IMR-90 (cell line): ENCODE results near the gene WDR37. TPM values are rescaled to one million over a fixed set of nuclear protein-coding genes. Genes with fewer than 3 reads are reported as not detected.

Source experiments
- ATAC-seq: fragments of 200-7000 bp; cut with Tn5 transposase; 2 replicates; pipeline ENCODE4 v1.9.1; 2020; ENCODE audit warnings: low read depth, mild to moderate bottlenecking, moderate library complexity
- BruUV-seq: library from RNA; stranded (reverse); fragments of 400-500 nt; replicated peaks from 2 replicates; lab custom pipeline; 2021; lab: Mats Ljungman, UMichigan
- CTCF ChIA-PET: fragments of 300-600 bp; formaldehyde crosslinking; extraction: SDS; loops from one replicate; lab custom pipeline; 2021; ENCODE audit warnings: antibody characterized with exemption; lab: Yijun Ruan, JAX
- POLR2A ChIA-PET: fragments of 300-600 bp; sonication (Branson Sonifier 250); formaldehyde crosslinking; loops from one replicate; lab custom pipeline; 2022; ENCODE audit warnings: antibody characterized with exemption; ENCODE audit not compliant: unreplicated experiment; lab: Charles Lee
- DNase-seq: peaks from one replicate; pipeline ENCODE4 v3.0.0; 2013
- H2AFZ ChIP-seq: replicated peaks from 2 replicates; pipeline ENCODE3; 2013; ENCODE audit warnings: low read length, mild to moderate bottlenecking; ENCODE audit not compliant: poor library complexity
- H2AK5ac ChIP-seq: 2 replicates; pipeline ENCODE4 v1.6.1; 2013; ENCODE audit warnings: low read depth, low read length, inconsistent platforms
- H2AK9ac ChIP-seq: replicated peaks from 2 replicates; pipeline ENCODE3; 2013; ENCODE audit warnings: mild to moderate bottlenecking, low read depth, low read length, moderate library complexity; ENCODE audit not compliant: poor library complexity
- H2BK120ac ChIP-seq: 2 replicates; pipeline ENCODE4 v1.6.1; 2013; ENCODE audit warnings: low read depth, low read length, inconsistent platforms
- H2BK15ac ChIP-seq: 3 replicates; pipeline ENCODE4 v1.6.1; 2013; ENCODE audit warnings: low read depth, low read length, inconsistent platforms
- H2BK20ac ChIP-seq: 2 replicates; pipeline ENCODE4 v1.6.1; 2013; ENCODE audit warnings: low read depth, mild to moderate bottlenecking, inconsistent platforms, low read length, moderate library complexity
- H2BK5ac ChIP-seq: 2 replicates; pipeline ENCODE4 v1.6.1; 2013; ENCODE audit warnings: mild to moderate bottlenecking, low read depth, low read length, inconsistent platforms; ENCODE audit not compliant: poor library complexity, severe bottlenecking
- H3K14ac ChIP-seq: replicated peaks from 2 replicates; pipeline ENCODE4 v1.6.1; 2013; ENCODE audit warnings: low read depth, low read length, inconsistent platforms
- H3K18ac ChIP-seq: 2 replicates; pipeline ENCODE4 v1.6.1; 2013; ENCODE audit warnings: low read depth, low read length, control low read depth
- H3K23ac ChIP-seq: 2 replicates; pipeline ENCODE4 v1.6.1; 2013; ENCODE audit warnings: low read depth, low read length, inconsistent platforms
- H3K27ac ChIP-seq: 2 replicates; pipeline ENCODE4 v1.5.1; 2013; ENCODE audit warnings: mild to moderate bottlenecking, control low read depth, low read length; ENCODE audit not compliant: insufficient read depth
- H3K27me3 ChIP-seq: 2 replicates; pipeline ENCODE4 v1.6.1; 2013; ENCODE audit warnings: low read length; ENCODE audit not compliant: control insufficient read depth, insufficient read depth
- H3K36me3 ChIP-seq: 2 replicates; pipeline ENCODE4 v1.6.1; 2013; ENCODE audit warnings: low read length, mixed read lengths; ENCODE audit not compliant: control insufficient read depth, insufficient read depth
- H3K4ac ChIP-seq: 2 replicates; pipeline ENCODE4 v1.6.1; 2013; ENCODE audit warnings: low read depth, low read length, inconsistent platforms
- H3K4me1 ChIP-seq: 2 replicates; pipeline ENCODE4 v1.6.1; 2013; ENCODE audit warnings: low read length, mixed read lengths; ENCODE audit not compliant: control insufficient read depth, insufficient read depth
- H3K4me2 ChIP-seq: 2 replicates; pipeline ENCODE4 v1.6.1; 2013; ENCODE audit warnings: low read depth, mild to moderate bottlenecking, control low read depth, low read length, moderate library complexity
- H3K4me3 ChIP-seq: 2 replicates; pipeline ENCODE4 v1.5.1; 2013; ENCODE audit warnings: low read depth, mild to moderate bottlenecking, control low read depth, low read length, moderate library complexity; ENCODE audit not compliant: insufficient read depth
- H3K56ac ChIP-seq: 2 replicates; pipeline ENCODE4 v1.6.1; 2013; ENCODE audit warnings: low read length, inconsistent platforms; ENCODE audit not compliant: insufficient read depth; ENCODE audit errors: extremely low read depth
- H3K79me1 ChIP-seq, 2 experiments: 2 replicates each; pipeline ENCODE4 v1.6.1; 2013; ENCODE audit warnings: low read length in 2 of 2, inconsistent platforms in 1 of 2, low read depth in 1 of 2
- H3K9ac ChIP-seq: 2 replicates; pipeline ENCODE4 v1.6.1; 2013; ENCODE audit warnings: low read depth, low read length, control low read depth
- H3K9me1 ChIP-seq: 2 replicates; pipeline ENCODE4 v1.6.1; 2013; ENCODE audit warnings: low read length, inconsistent platforms; ENCODE audit not compliant: insufficient read depth
- H3K9me3 ChIP-seq: 2 replicates; pipeline ENCODE4 v1.6.1; 2013; ENCODE audit warnings: low read length; ENCODE audit not compliant: control insufficient read depth, insufficient read depth
- H4K20me1 ChIP-seq: 2 replicates; pipeline ENCODE4 v1.6.1; 2013; ENCODE audit warnings: low read length, inconsistent platforms; ENCODE audit not compliant: insufficient read depth
- H4K5ac ChIP-seq: 2 replicates; pipeline ENCODE4 v1.6.1; 2013; ENCODE audit warnings: mild to moderate bottlenecking, low read depth, low read length, control low read depth
- H4K8ac ChIP-seq, 2 experiments: 2 replicates each; pipeline ENCODE4 v1.6.1; 2013; ENCODE audit warnings: low read depth in 2 of 2, low read length in 2 of 2, control low read depth in 1 of 2, inconsistent platforms in 1 of 2
- H4K91ac ChIP-seq: 2 replicates; pipeline ENCODE4 v1.6.1; 2013; ENCODE audit warnings: low read depth, low read length, inconsistent platforms; ENCODE audit not compliant: insufficient read depth
- BHLHE40 ChIP-seq: fragments of 150-350 bp; IDR thresholded peaks from 2 replicates; pipeline ENCODE4 v1.6.1; 2016; ENCODE audit warnings: mild to moderate bottlenecking, low read depth, low read length
- CEBPB ChIP-seq: IDR thresholded peaks from 2 replicates; pipeline ENCODE4 v1.6.1; 2012; ENCODE audit warnings: low read depth, low read length, improper control_type of control experiment
- CHD1 ChIP-seq: IDR thresholded peaks from 2 replicates; pipeline ENCODE4 v1.6.1; 2012; ENCODE audit warnings: low read depth, low read length, improper control_type of control experiment
- CTCF ChIP-seq: conservative IDR thresholded peaks from 2 replicates; pipeline ENCODE4 v1.5.1; 2012; ENCODE audit warnings: mild to moderate bottlenecking, low read depth, low read length, improper control_type of control experiment
- ELK1 ChIP-seq: fragments of 150-350 bp; IDR thresholded peaks from 2 replicates; pipeline ENCODE4 v1.6.1; 2016; ENCODE audit warnings: low read depth, mild to moderate bottlenecking, low read length, moderate library complexity, borderline replicate concordance
- FOS ChIP-seq: fragments of 150-350 bp; IDR thresholded peaks from 2 replicates; pipeline ENCODE4 v1.6.1; 2016; ENCODE audit warnings: low read depth, low read length
- MAFK ChIP-seq: IDR thresholded peaks from 2 replicates; pipeline ENCODE4 v1.6.1; 2012; ENCODE audit warnings: low read depth, low read length, improper control_type of control experiment
- MAZ ChIP-seq: IDR thresholded peaks from 2 replicates; pipeline ENCODE4 v1.6.1; 2012; ENCODE audit warnings: low read depth, mild to moderate bottlenecking, low read length, improper control_type of control experiment, moderate library complexity, borderline replicate concordance
- MXI1 ChIP-seq: IDR thresholded peaks from 2 replicates; pipeline ENCODE4 v1.6.1; 2012; ENCODE audit warnings: low read depth, mild to moderate bottlenecking, low read length, moderate library complexity, borderline replicate concordance
- NFE2L2 ChIP-seq: fragments of 150-350 bp; IDR thresholded peaks from 2 replicates; pipeline ENCODE4 v1.6.1; 2016; ENCODE audit warnings: low read depth, mild to moderate bottlenecking, low read length
- POLR2A ChIP-seq: IDR thresholded peaks from 2 replicates; pipeline ENCODE4 v1.6.1; 2012; ENCODE audit warnings: mild to moderate bottlenecking, low read depth, low read length
- RAD21 ChIP-seq: IDR thresholded peaks from 2 replicates; pipeline ENCODE4 v1.6.1; 2012; ENCODE audit warnings: low read length, improper control_type of control experiment
- RCOR1 ChIP-seq: IDR thresholded peaks from 2 replicates; pipeline ENCODE4 v1.6.1; 2012; ENCODE audit warnings: mild to moderate bottlenecking, low read length, improper control_type of control experiment; ENCODE audit not compliant: insufficient replicate concordance
- RFX5 ChIP-seq: IDR thresholded peaks from 2 replicates; pipeline ENCODE4 v1.8.0; 2012; ENCODE audit warnings: low read depth, mild to moderate bottlenecking, low read length, moderate library complexity
- SMC3 ChIP-seq: fragments of 150-350 bp; IDR thresholded peaks from 2 replicates; pipeline ENCODE4 v1.6.1; 2016; ENCODE audit warnings: low read depth, mild to moderate bottlenecking, antibody characterized with exemption, low read length, moderate library complexity
- USF2 ChIP-seq: fragments of 150-350 bp; IDR thresholded peaks from 2 replicates; pipeline ENCODE4 v1.6.1; 2017; ENCODE audit warnings: mild to moderate bottlenecking, antibody characterized with exemption, low read length, low read depth
- WGBS, 2 experiments: methylation state at CpG; one replicate each; pipeline versions ENCODE4 v1.1.5 to v1.1.7; 2013; ENCODE audit warnings: missing lambda C conversion rate in 2 of 2; ENCODE audit not compliant: insufficient read length in 1 of 2; ENCODE audit errors: extremely low coverage in 2 of 2; 5-methylcytosine and 5-hydroxymethylcytosine counted together
- dilution Hi-C: fragments of 300-500 bp; cut with HindIII; formaldehyde crosslinking; loops from one replicate; pipeline ENCODE4 v1.14.3; 2018; ENCODE audit warnings: low sequenced_read_pairs; ENCODE audit not compliant: unreplicated experiment
- in situ Hi-C: fragments of 300-500 bp; cut with MboI; formaldehyde crosslinking; loops from 3 replicates; pipeline ENCODE4 v1.14.3; 2019; ENCODE audit warnings: low sequenced_read_pairs, inconsistent platforms, mixed read lengths
- intact Hi-C: fragments of 100-400 bp; cut with micrococcal nuclease; formaldehyde crosslinking; loops from 2 replicates; pipeline ENCODE4 v1.10.0; 2022
- polyA plus RNA-seq, 3 experiments: library from polyadenylated mRNA; depleted of rRNA; stranded (reverse); fragments of >200 nt; gene quantifications; 2 replicates each; pipeline ENCODE4 v1.2.3, GENCODE V29; 2012; ENCODE audit warnings: low replicate concordance in 1 of 3
- total RNA-seq: library from RNA; depleted of rRNA; stranded (reverse); fragments of >200 nt; gene quantifications from 2 replicates; pipeline ENCODE4 v1.2.3, GENCODE V29; 2012

WDR37 gene
- total and polyA plus RNA-seq, 2 of the 4 experiments (the other 2 are of a cell fraction) = 12.7 to 14.5 TPM

- Histone ChIP-seq H3K27ac (no peak overlapping the region), H4K8ac (no peak overlapping the region), H3K9me3 (no peaks in the 10 kb centered on the region), H3K79me1 (peaks cover 5 to 11% of the 10 kb centered on the region in 2 experiments; a peak in 3 of 4 replicates), H3K18ac (no peak overlapping the region), H4K20me1 (no peaks in the 10 kb centered on the region), H3K36me3 (peaks cover 48% of the 10 kb centered on the region), H2AK5ac (no peak overlapping the region), H3K9ac (no peak overlapping the region), H3K14ac (no peak overlapping the region), H3K9me1 (peaks cover 12% of the 10 kb centered on the region; the same call in 1 of the 2 replicates), H3K4me2 (no peak overlapping the region), H3K27me3 (no peaks in the 10 kb centered on the region), H3K4me1 (no peaks in the 10 kb centered on the region), H2AFZ (no peak overlapping the region), H4K5ac (no peak overlapping the region), H3K4ac (no peak overlapping the region), H2BK5ac (no peak overlapping the region), H3K23ac (no peak overlapping the region), H3K56ac (no peak overlapping the region), H2BK120ac (no peak overlapping the region), H4K91ac (no peak overlapping the region), H2AK9ac (no peak overlapping the region), H2BK20ac (no peak overlapping the region), H3K4me3 (no peak overlapping the region), H2BK15ac (no peak overlapping the region)
- intact Hi-C loops (no loop called here), in situ Hi-C loops (no loop called here), dilution Hi-C loops (no loop called here)
- DNase-seq (no peak), ATAC-seq (no peak)
- no TSS peak for BruUV-seq
- TF ChIP-seq ELK1 = no peak
- no peak for TF ChIP-seq SMC3
- TF ChIP-seq MAFK = no peak
- no peak for TF ChIP-seq CHD1
- no peak for TF ChIP-seq USF2
- no peak for TF ChIP-seq FOS
- no peak for TF ChIP-seq CEBPB
- no peak for TF ChIP-seq RCOR1
- TF ChIP-seq NFE2L2 = no peak
- no peak for TF ChIP-seq MXI1
- TF ChIP-seq BHLHE40 = no peak
- no peak for TF ChIP-seq MAZ
- no peak for TF ChIP-seq RAD21
- no peak for TF ChIP-seq POLR2A
- TF ChIP-seq RFX5 = no peak
- no peak for TF ChIP-seq CTCF
- ChIA-PET CTCF (no interaction called here), POLR2A (no interaction called here)
- 90% methylated on average over 7 of the region's 15 CpGs; no CpG with 5 or more reads in 1 of the 2 experiments for WGBS, 2 experiments
These were observed 71.4 kb downstream of the WDR37 start for GRCh38 chr10:1127629-1128028.
